HCT116 (cell line): Measurements from ENCODE around the gene EPHA4. TPM values are rescaled to one million over a fixed set of nuclear protein-coding genes. Genes with fewer than 3 reads are reported as not detected.

Experiments
- ATAC-seq: fragments of 200-7000 bp; cut with Tn5 transposase; 2 replicates; pipeline ENCODE4 v1.9.1; 2020; ENCODE audit warnings: mild to moderate bottlenecking, moderate library complexity
- BruUV-seq: library from RNA; stranded (reverse); fragments of 400-500 nt; replicated peaks from 2 replicates; lab custom pipeline; 2021; lab: Mats Ljungman, UMichigan
- CTCF ChIA-PET: fragments of 300-600 bp; sonication (Branson Sonifier 250); formaldehyde crosslinking; loops from one replicate; lab custom pipeline; 2021; ENCODE audit warnings: antibody characterized with exemption; lab: Charles Lee
- POLR2A ChIA-PET: fragments of 300-600, 350-600 bp; sonication (Branson Sonifier 250); formaldehyde crosslinking; loops from one replicate; lab custom pipeline; 2021; ENCODE audit warnings: antibody characterized with exemption; lab: Charles Lee
- RAD21 ChIA-PET, 2 experiments: fragments of 300-600 bp; sonication (Branson Sonifier 250); formaldehyde crosslinking; loops; one replicate each; lab custom pipeline; 2023; ENCODE audit warnings: low total read pairs in 2 of 2; ENCODE audit not compliant: uncharacterized antibody in 2 of 2, unreplicated experiment in 2 of 2, low non-redundant PET in 1 of 2; lab: Charles Lee
- DNase-seq: peaks from one replicate; pipeline ENCODE4 v3.0.0-alpha.2; 2010; ENCODE audit warnings: low read depth, low spot score
- H2AFZ ChIP-seq: fragments of 200-600 bp; shearing (Covaris generic), sonication (generic); 2 replicates; pipeline ENCODE4 v1.6.1; 2017; ENCODE audit warnings: low read depth, mixed run types, mixed read lengths, antibody characterized with exemption, low read length; ENCODE audit not compliant: poor library complexity, severe bottlenecking
- H3K27ac ChIP-seq: 2 replicates; pipeline ENCODE4 v1.5.1; 2012; ENCODE audit warnings: low read depth, low read length
- H3K27me3 ChIP-seq: fragments of 200-600 bp; sonication (generic); 2 replicates; pipeline ENCODE4 v1.6.1; 2016; ENCODE audit warnings: mixed run types, low read length, mixed read lengths; ENCODE audit not compliant: insufficient read depth
- H3K36me3 ChIP-seq, 2 experiments: fragments of 200-500 bp in 1 of 2; fragments of 200-600 bp in 1 of 2; sonication (Bioruptor generic) in 1 of 2; sonication (generic) in 1 of 2; 2 replicates each; pipeline versions ENCODE4 v1.5.1 to v1.6.1; 2014 to 2016; ENCODE audit warnings: low read length in 2 of 2, inconsistent platforms in 1 of 2, mixed read lengths in 1 of 2, mixed run types in 1 of 2; ENCODE audit not compliant: insufficient read depth in 2 of 2, control insufficient read depth in 1 of 2
- H3K4me1 ChIP-seq, 2 experiments: fragments of 200-600 bp in 1 of 2; sonication (generic) in 1 of 2; 2 replicates each; pipeline versions ENCODE4 v1.5.1 to v1.6.1; 2012 to 2017; ENCODE audit warnings: low read length in 2 of 2, inconsistent platforms in 1 of 2, mild to moderate bottlenecking in 1 of 2, mixed read lengths in 1 of 2, mixed run types in 1 of 2, moderate library complexity in 1 of 2; ENCODE audit not compliant: insufficient read depth in 2 of 2, control insufficient read depth in 1 of 2
- H3K4me2 ChIP-seq: fragments of 200-600 bp; sonication (generic); 2 replicates; pipeline ENCODE4 v1.6.1; 2017; ENCODE audit warnings: mixed run types, low read length, mixed read lengths
- H3K4me3 ChIP-seq, 2 experiments: fragments of 200-600 bp in 1 of 2; sonication (generic) in 1 of 2; replicated peaks in 1 of 2; 2 replicates each; pipeline ENCODE4 v1.5.1; 2011 to 2016; ENCODE audit warnings: low read length in 2 of 2, control low read depth in 1 of 2, low read depth in 1 of 2, mild to moderate bottlenecking in 1 of 2, mixed read lengths in 1 of 2, mixed run types in 1 of 2
- H3K79me2 ChIP-seq: fragments of 200-600 bp; sonication (generic); 2 replicates; pipeline ENCODE4 v1.6.1; 2017; ENCODE audit warnings: mild to moderate bottlenecking, mixed run types, low read length, moderate library complexity, mixed read lengths; ENCODE audit not compliant: insufficient read depth
- H3K9ac ChIP-seq: fragments of 200-600 bp; sonication (generic); 2 replicates; pipeline ENCODE4 v1.6.1; 2016; ENCODE audit warnings: low read length, mixed read lengths
- H3K9me2 ChIP-seq: fragments of 200-600 bp; sonication (generic), shearing (Covaris generic); 2 replicates; pipeline ENCODE4 v1.6.1; 2017; ENCODE audit warnings: mixed run types, mild to moderate bottlenecking, moderate library complexity; ENCODE audit not compliant: insufficient read depth
- H3K9me3 ChIP-seq, 2 experiments: fragments of 200-500 bp in 1 of 2; fragments of 200-600 bp in 1 of 2; sonication (Bioruptor generic) in 1 of 2; sonication (generic) in 1 of 2; 2 replicates each; pipeline ENCODE4 v1.6.1; 2014 to 2017; ENCODE audit warnings: low read length in 2 of 2, mixed read lengths in 2 of 2, inconsistent platforms in 1 of 2, low read depth in 1 of 2, mild to moderate bottlenecking in 1 of 2, mixed run types in 1 of 2, moderate library complexity in 1 of 2; ENCODE audit not compliant: control insufficient read depth in 1 of 2, insufficient read depth in 1 of 2
- H4K20me1 ChIP-seq: fragments of 200-600 bp; sonication (generic), shearing (Covaris generic); 2 replicates; pipeline ENCODE4 v1.6.1; 2017; ENCODE audit warnings: mixed run types, mild to moderate bottlenecking, moderate library complexity; ENCODE audit not compliant: insufficient read depth
- EZH2 ChIP-seq: fragments of 200-600 bp; sonication (generic); IDR thresholded peaks from 2 replicates; pipeline ENCODE4 v1.6.1; 2017; ENCODE audit warnings: antibody characterized with exemption, mixed run types
- POLR2A ChIP-seq: IDR thresholded peaks from 2 replicates; pipeline ENCODE4 v1.7.0; 2011; ENCODE audit warnings: borderline replicate concordance; ENCODE audit not compliant: insufficient read depth, insufficient read length; ENCODE audit errors: extremely low read depth
- POLR2AphosphoS5 ChIP-seq: IDR thresholded peaks from 2 replicates; pipeline ENCODE4 v1.6.1; 2011; ENCODE audit warnings: mild to moderate bottlenecking, low read depth, low read length, moderate library complexity
- REST ChIP-seq: IDR thresholded peaks from 2 replicates; pipeline ENCODE4 v1.6.1; 2012; ENCODE audit warnings: low read depth
- SIN3A ChIP-seq: IDR thresholded peaks from 2 replicates; pipeline ENCODE4 v1.6.1; 2012; ENCODE audit warnings: low read depth
- SP1 ChIP-seq: IDR thresholded peaks from 2 replicates; pipeline ENCODE4 v1.6.1; 2012; ENCODE audit warnings: low read depth
- SRF ChIP-seq: IDR thresholded peaks from 2 replicates; pipeline ENCODE4 v1.6.1; 2012; ENCODE audit warnings: low read depth
- TCF7L2 ChIP-seq: IDR thresholded peaks from 2 replicates; pipeline ENCODE4 v1.7.0; 2011; ENCODE audit warnings: borderline replicate concordance, inconsistent platforms; ENCODE audit not compliant: insufficient read depth, insufficient read length; ENCODE audit errors: extremely low read depth
- ZBTB33 ChIP-seq: IDR thresholded peaks from 2 replicates; pipeline ENCODE4 v1.6.1; 2011; ENCODE audit warnings: mild to moderate bottlenecking, low read length, moderate library complexity; ENCODE audit not compliant: insufficient replicate concordance; ENCODE audit errors: extremely low read depth
- ZNF274 ChIP-seq: fragments of 200-500 bp; sonication (Bioruptor generic); IDR thresholded peaks from 2 replicates; pipeline ENCODE4 v1.6.1; 2014; ENCODE audit warnings: mild to moderate bottlenecking, low read depth, low read length, inconsistent platforms
- intact Hi-C: fragments of 100-400 bp; cut with micrococcal nuclease; formaldehyde crosslinking; loops from 2 replicates; pipeline ENCODE4 v1.10.0; 2022
- total RNA-seq: library from RNA; stranded (reverse); gene quantifications from one replicate; pipeline ENCODE4 v1.2.1, GENCODE V29; 2021; ENCODE audit not compliant: unreplicated experiment

Gene EPHA4
- total RNA-seq, 1 experiment from 2014 or later: 3.5 TPM

GRCh38 chr2:221400411-221400810, 171.7 kb downstream of the EPHA4 start:
- no peaks in the 10 kb centered on the region for H3K9me2 ChIP-seq
- no peak overlapping the region for H3K27ac ChIP-seq
- no peaks in the 10 kb centered on the region for H3K9me3 ChIP-seq
- no TSS peak for BruUV-seq
- intact Hi-C loops: no loop called here
- H3K4me1 ChIP-seq: no peaks in the 10 kb centered on the region
- DNase-seq (no peak), ATAC-seq (no peak)
- no peak for TF ChIP-seq SP1
- no peak for TF ChIP-seq ZNF274
- TF ChIP-seq SRF: no peak
- TF ChIP-seq ZBTB33: no peak
- no peak for TF ChIP-seq POLR2A
- no peak for TF ChIP-seq TCF7L2
- no peak for TF ChIP-seq SIN3A
- no peak for TF ChIP-seq REST
- TF ChIP-seq EZH2: no peak
- TF ChIP-seq POLR2AphosphoS5: no peak
- RAD21 ChIA-PET: no interaction called here
- no peak overlapping the region for H2AFZ ChIP-seq
- H3K79me2 ChIP-seq: no peaks in the 10 kb centered on the region
- H4K20me1 ChIP-seq: no peaks in the 10 kb centered on the region
- CTCF ChIA-PET: no interaction called here
- POLR2A ChIA-PET: no interaction called here
- H3K9ac ChIP-seq: no peak overlapping the region
- H3K36me3 ChIP-seq: no peaks in the 10 kb centered on the region
- no peak overlapping the region for H3K4me3 ChIP-seq
- H3K27me3 ChIP-seq: peaks cover 7% of the 10 kb centered on the region; the same call in 1 of the 2 replicates
- H3K4me2 ChIP-seq: no peak overlapping the region
